Calu3 (cell line): Measurements from ENCODE around the gene TTLL5. TPM values are rescaled to one million over a fixed set of nuclear protein-coding genes. Genes with fewer than 3 reads are reported as not detected.

Experiments used
- BruUV-seq: library from RNA; stranded (reverse); fragments of 400-500 nt; replicated peaks from 2 replicates; lab custom pipeline; 2021; lab: Mats Ljungman, UMichigan
- CTCF ChIA-PET: fragments of 300-600 bp; sonication (Branson Sonifier 250); formaldehyde crosslinking; loops from one replicate; lab custom pipeline; 2022; ENCODE audit warnings: antibody characterized with exemption; lab: Charles Lee
- DNase-seq: peaks from one replicate; pipeline ENCODE4 v3.0.0; 2022
- H3K27ac Mint-ChIP-seq: one replicate; pipeline ENCODE4 v1.8.0; 2022; ENCODE audit warnings: mixed read lengths; ENCODE audit not compliant: unreplicated experiment
- H3K27me3 Mint-ChIP-seq: one replicate; pipeline ENCODE4 v1.8.0; 2022; ENCODE audit warnings: mixed read lengths; ENCODE audit not compliant: unreplicated experiment
- H3K36me3 Mint-ChIP-seq: one replicate; pipeline ENCODE4 v1.8.0; 2022; ENCODE audit warnings: mild to moderate bottlenecking, moderate library complexity, mixed read lengths; ENCODE audit not compliant: insufficient read depth, unreplicated experiment
- H3K4me1 Mint-ChIP-seq: one replicate; pipeline ENCODE4 v1.8.0; 2022; ENCODE audit warnings: mild to moderate bottlenecking, low read depth, mixed read lengths; ENCODE audit not compliant: unreplicated experiment
- H3K4me3 Mint-ChIP-seq: one replicate; pipeline ENCODE4 v1.8.0; 2022; ENCODE audit warnings: mild to moderate bottlenecking, low read depth, moderate library complexity, mixed read lengths; ENCODE audit not compliant: unreplicated experiment
- H3K9me3 Mint-ChIP-seq: one replicate; pipeline ENCODE4 v1.8.0; 2022; ENCODE audit warnings: low read depth, mixed read lengths; ENCODE audit not compliant: unreplicated experiment
- CTCF ChIP-seq: fragments of 200-600 bp; IDR thresholded peaks from one replicate; pipeline ENCODE4 v1.8.0; 2022; ENCODE audit warnings: antibody characterized with exemption; ENCODE audit not compliant: unreplicated experiment
- intact Hi-C: fragments of 100-400 bp; cut with micrococcal nuclease; formaldehyde crosslinking; loops from one replicate; pipeline ENCODE4 v1.10.0; 2022; ENCODE audit not compliant: unreplicated experiment
- total RNA-seq: library from RNA; stranded (reverse); gene quantifications from 2 replicates; pipeline ENCODE4 v1.2.3, GENCODE V29; 2022

TTLL5 gene
- total RNA-seq, 1 experiment from 2014 or later, result 47.5 TPM

GRCh38 chr14:75980856-75981255 lies 319.8 kb downstream of the TTLL5 start:
- intact Hi-C loops, result loop anchor here (2.0 kb wide), 1 partner anchor 402 kb away; the partner anchor contains the start of gene FLVCR2
- TF ChIP-seq CTCF, result no peak
- no peaks in the 10 kb centered on the region for H3K9me3 Mint-ChIP-seq
- no peak overlapping the region for H3K4me3 Mint-ChIP-seq
- H3K27me3 Mint-ChIP-seq, result peaks cover 13% of the 10 kb centered on the region
- peaks cover 34% of the 10 kb centered on the region for H3K36me3 Mint-ChIP-seq
- BruUV-seq, result no TSS peak
- no peak overlapping the region for H3K27ac Mint-ChIP-seq
- H3K4me1 Mint-ChIP-seq, result peaks cover 16% of the 10 kb centered on the region
- CTCF ChIA-PET, result interaction anchor here (2.5 kb wide), 1 partner anchor 271 kb away, joined by 47 read pairs; no protein-coding TSS in a partner anchor
- DNase-seq, result no peak

GRCh38 chr14:75981426-75982265 lies 320.6 kb downstream of the TTLL5 start, which contains the start of gene TGFB3:
Gene TGFB3, minus strand, starts transcription at chr14:75981995. Its CDS starts 1,102 bp downstream, at chr14:75980893.
- CTCF ChIA-PET, result interaction anchor here (0.6 to 2.5 kb wide), 5 partner anchors 19 to 272 kb away, joined by 3 to 47 read pairs (median 4); no protein-coding TSS in a partner anchor
- Mint-ChIP-seq H3K4me1 (peaks cover 16% of the 10 kb centered on the region), H3K27me3 (peaks cover 13% of the 10 kb centered on the region), H3K4me3 (peak within 1 kb of the TSS; percentile 67), H3K36me3 (peaks cover 40% of the 10 kb centered on the region), H3K27ac (no peak within 1 kb of the TSS), H3K9me3 (no peaks in the 10 kb centered on the region)
- DNase-seq, result peak; percentile 29
- no peak for TF ChIP-seq CTCF
- intact Hi-C loops, result loop anchor here (1.0 to 2.0 kb wide), 4 partner anchors 74 to 403 kb away; partner anchors contain the start of gene FLVCR2
- BruUV-seq, result TSS peak; percentile 45

GRCh38 chr14:75982266-75983018 lies 321.4 kb downstream of the TTLL5 start:
- peak; percentile 81 for DNase-seq
- Mint-ChIP-seq H3K27ac (no peak overlapping the region), H3K36me3 (peaks cover 40% of the 10 kb centered on the region), H3K4me3 (peak overlapping the region; percentile 67), H3K27me3 (peaks cover 13% of the 10 kb centered on the region), H3K9me3 (no peaks in the 10 kb centered on the region), H3K4me1 (peaks cover 16% of the 10 kb centered on the region)
- TF ChIP-seq CTCF, result peak; percentile 65
- CTCF ChIA-PET, result interaction anchor here (0.6 to 2.5 kb wide), 13 partner anchors 9 to 493 kb away, joined by 3 to 47 read pairs (median 4); partner anchors contain the start of genes ERG28, FLVCR2 and TTLL5
- intact Hi-C loops, result loop anchor here (1.0 to 2.0 kb wide), 3 partner anchors 75 to 273 kb away; no protein-coding TSS in a partner anchor
- BruUV-seq, result no TSS peak

GRCh38 chr14:75983019-75983358 lies 321.9 kb downstream of the TTLL5 start:
- Mint-ChIP-seq H3K36me3 (peaks cover 40% of the 10 kb centered on the region), H3K4me3 (peak overlapping the region; percentile 67), H3K4me1 (peaks cover 16% of the 10 kb centered on the region), H3K9me3 (no peaks in the 10 kb centered on the region), H3K27me3 (peaks cover 13% of the 10 kb centered on the region), H3K27ac (no peak overlapping the region)
- BruUV-seq, result no TSS peak
- no peak for DNase-seq
- TF ChIP-seq CTCF, result no peak
- intact Hi-C loops, result loop anchor here (2.0 kb wide), 1 partner anchor 188 kb away; no protein-coding TSS in a partner anchor
- CTCF ChIA-PET, result interaction anchor here (0.6 to 2.5 kb wide), 12 partner anchors 9 to 494 kb away, joined by 3 to 47 read pairs (median 4); partner anchors contain the start of genes ERG28, FLVCR2 and TTLL5
